ENCODE results near the gene TRAT1. TPM values are rescaled to one million over a fixed set of nuclear protein-coding genes. Genes with fewer than 3 reads are reported as not detected.

TRAT1 gene
- total and polyA plus RNA-seq, 2 donors from 2014 or later = 1.9 TPM; not detected in 1

- H3K4me3 ChIP-seq (ENCODE audit: low read length in 3 of 3) = no peak overlapping the region
- H3K27ac ChIP-seq (ENCODE audit: low read depth in 2 of 2, low read length in 2 of 2) = no peak overlapping the region
- H3K36me3 ChIP-seq (ENCODE audit: control insufficient read depth in 2 of 3, insufficient read depth in 3 of 3, low read length in 3 of 3) = no peaks in the 10 kb centered on the region
- no peaks in the 10 kb centered on the region for H3K27me3 ChIP-seq (ENCODE audit: control insufficient read depth, insufficient read depth, low read length)
- intact Hi-C loops (cut with DNase I) = no loop called here
- DNase-seq (peak in 1 of 5 donors; percentile 2), FAIRE-seq (no peak)
- no peak overlapping the region for H3K9ac ChIP-seq (ENCODE audit: low read length in 3 of 3)
- no peak for TF ChIP-seq CTCF (IDR thresholded peaks at IDR 0.05; ENCODE audit: borderline replicate concordance, extremely low read depth, insufficient read depth)
- no peaks in the 10 kb centered on the region for H3K4me1 ChIP-seq (ENCODE audit: control insufficient read depth in 2 of 3, insufficient read depth in 2 of 3, low read depth in 1 of 3, low read length in 3 of 3)
- no peaks in the 10 kb centered on the region for H3K9me3 ChIP-seq (ENCODE audit: control insufficient read depth in 2 of 3, insufficient read depth in 1 of 3, low read length in 3 of 3)
Measured at GRCh38 chr3:108826309-108827187, 4.0 kb downstream of the TRAT1 start.

- Histone ChIP-seq H3K4me1 (ENCODE audit: control insufficient read depth in 2 of 3, insufficient read depth in 2 of 3, low read depth in 1 of 3, low read length in 3 of 3) (no peaks in the 10 kb centered on the region), H3K4me3 (ENCODE audit: low read length in 3 of 3) (no peak overlapping the region), H3K27me3 (ENCODE audit: control insufficient read depth, insufficient read depth, low read length) (no peaks in the 10 kb centered on the region), H3K9ac (ENCODE audit: low read length in 3 of 3) (no peak overlapping the region), H3K9me3 (ENCODE audit: control insufficient read depth in 2 of 3, insufficient read depth in 1 of 3, low read length in 3 of 3) (no peaks in the 10 kb centered on the region), H3K36me3 (ENCODE audit: control insufficient read depth in 2 of 3, insufficient read depth in 3 of 3, low read length in 3 of 3) (no peaks in the 10 kb centered on the region), H3K27ac (ENCODE audit: low read depth in 2 of 2, low read length in 2 of 2) (no peak overlapping the region)
- FAIRE-seq (no peak), DNase-seq (no peak)
- no peak for TF ChIP-seq CTCF (IDR thresholded peaks at IDR 0.05; ENCODE audit: borderline replicate concordance, extremely low read depth, insufficient read depth)
- intact Hi-C loops (cut with DNase I) = no loop called here
Measured at GRCh38 chr3:108830381-108830780, 7.8 kb downstream of the TRAT1 start.

- Histone ChIP-seq H3K27me3 (ENCODE audit: control insufficient read depth, insufficient read depth, low read length) (no peaks in the 10 kb centered on the region), H3K9me3 (ENCODE audit: control insufficient read depth in 2 of 3, insufficient read depth in 1 of 3, low read length in 3 of 3) (no peaks in the 10 kb centered on the region), H3K4me1 (ENCODE audit: control insufficient read depth in 2 of 3, insufficient read depth in 2 of 3, low read depth in 1 of 3, low read length in 3 of 3) (no peaks in the 10 kb centered on the region), H3K27ac (ENCODE audit: low read depth in 2 of 2, low read length in 2 of 2) (no peak overlapping the region), H3K4me3 (ENCODE audit: low read length in 3 of 3) (no peak overlapping the region), H3K9ac (ENCODE audit: low read length in 3 of 3) (no peak overlapping the region), H3K36me3 (ENCODE audit: control insufficient read depth in 2 of 3, insufficient read depth in 3 of 3, low read length in 3 of 3) (no peaks in the 10 kb centered on the region)
- no peak for FAIRE-seq
- DNase-seq = no peak
- intact Hi-C loops (cut with DNase I) = no loop called here
- no peak for TF ChIP-seq CTCF (IDR thresholded peaks at IDR 0.05; ENCODE audit: borderline replicate concordance, extremely low read depth, insufficient read depth)
Measured at GRCh38 chr3:108830991-108831614, 8.5 kb downstream of the TRAT1 start.
